HepG2 (cell line): ENCODE data around the gene SLC22A23. TPM values are rescaled to one million over a fixed set of nuclear protein-coding genes. Genes with fewer than 3 reads are reported as not detected.
A peak's percentile ranks its signal among the peaks of the same experiment; 100 is the strongest.

ENCODE experiments used
- ATF7 ChIP-seq, 2 experiments: fragments of 450-650 bp in 1 of 2; sonication (generic) in 1 of 2; formaldehyde crosslinking in 1 of 2; IDR thresholded peaks; 2 replicates each; pipeline versions ENCODE4 v1.4.0 to v1.6.1; 2016 to 2020; ENCODE audit warnings: antibody characterized with exemption in 1 of 2, mild to moderate bottlenecking in 1 of 2, missing genetic modification reagents in 1 of 2
- CAMTA2 ChIP-seq: sonication (generic); formaldehyde crosslinking; IDR thresholded peaks from 2 replicates; pipeline ENCODE4 v1.4.0; 2020; ENCODE audit warnings: mild to moderate bottlenecking, missing genetic modification reagents, borderline replicate concordance
- EEA1 ChIP-seq: sonication (generic); formaldehyde crosslinking; IDR thresholded peaks from 2 replicates; pipeline ENCODE4 v1.5.1; 2020; ENCODE audit warnings: mild to moderate bottlenecking, missing genetic modification reagents, borderline replicate concordance
- KLF13 ChIP-seq: sonication (generic); formaldehyde crosslinking; IDR thresholded peaks from 2 replicates; pipeline ENCODE4 v1.4.0; 2020; ENCODE audit warnings: mild to moderate bottlenecking, missing genetic modification reagents
- PITX1 ChIP-seq: sonication (generic); formaldehyde crosslinking; IDR thresholded peaks from 2 replicates; pipeline ENCODE4 v1.5.1; 2020; ENCODE audit warnings: mild to moderate bottlenecking, missing genetic modification reagents
- PRMT3 ChIP-seq: sonication (generic); formaldehyde crosslinking; IDR thresholded peaks from 2 replicates; pipeline ENCODE4 v1.8.1; 2022; ENCODE audit warnings: low read depth, mild to moderate bottlenecking, moderate library complexity, missing genetic modification reagents, borderline replicate concordance
- SPEN ChIP-seq: sonication (generic); formaldehyde crosslinking; IDR thresholded peaks from 2 replicates; pipeline ENCODE4 v1.5.1; 2020; ENCODE audit warnings: low read depth, mild to moderate bottlenecking, missing genetic modification reagents
- TOE1 ChIP-seq: sonication (generic); formaldehyde crosslinking; IDR thresholded peaks from 2 replicates; pipeline ENCODE4 v1.4.0; 2020; ENCODE audit warnings: mild to moderate bottlenecking, missing genetic modification reagents
- ZFP62 ChIP-seq: sonication (generic); formaldehyde crosslinking; IDR thresholded peaks from 2 replicates; pipeline ENCODE4 v1.4.0; 2020; ENCODE audit warnings: missing genetic modification reagents
- ZNF317 ChIP-seq: sonication (generic); formaldehyde crosslinking; IDR thresholded peaks from 2 replicates; pipeline ENCODE4 v1.5.0; 2020; ENCODE audit warnings: mild to moderate bottlenecking, missing genetic modification reagents
- ZNF407 ChIP-seq: sonication (generic); formaldehyde crosslinking; IDR thresholded peaks from one replicate; pipeline ENCODE4 v1.5.1; 2020; ENCODE audit warnings: mild to moderate bottlenecking, missing genetic modification reagents; ENCODE audit errors: not compliant biosample characterization
- ZNF460 ChIP-seq: sonication (generic); formaldehyde crosslinking; IDR thresholded peaks from 2 replicates; pipeline ENCODE4 v1.5.1; 2020; ENCODE audit warnings: missing genetic modification reagents, mild to moderate bottlenecking, borderline replicate concordance
- ZNF670 ChIP-seq: sonication (generic); formaldehyde crosslinking; IDR thresholded peaks from 2 replicates; pipeline ENCODE4 v1.8.0; 2022; ENCODE audit warnings: mild to moderate bottlenecking, missing genetic modification reagents, borderline replicate concordance
- ZNF747 ChIP-seq: sonication (generic); formaldehyde crosslinking; IDR thresholded peaks from 2 replicates; pipeline ENCODE4 v1.8.1; 2023; ENCODE audit warnings: missing genetic modification reagents, mild to moderate bottlenecking, borderline replicate concordance
- ZNF782 ChIP-seq: sonication (generic); formaldehyde crosslinking; IDR thresholded peaks from 2 replicates; pipeline ENCODE4 v1.4.0; 2020; ENCODE audit warnings: missing genetic modification reagents, mild to moderate bottlenecking, borderline replicate concordance
- polyA plus RNA-seq, 8 experiments: library from polyadenylated mRNA; depleted of rRNA in 3 of 8; stranded (reverse) in 7 of 8; unstranded in 1 of 8; fragments of >200 nt; fragmentation: Illumina TruSeq in 4 of 8; extraction: Trizol in 4 of 8; gene quantifications; 2 replicates each; pipeline versions ENCODE4 v1.2.1 to v1.2.3, GENCODE V29; 2011 to 2016; ENCODE audit warnings: low read depth in 4 of 8, missing spikeins in 1 of 8, mixed read lengths in 1 of 8; ENCODE audit not compliant: insufficient read depth in 1 of 8
- total RNA-seq, 5 experiments: library from RNA; depleted of rRNA; stranded (reverse); fragments of >200 nt; fragmentation: Illumina TruSeq; extraction: Trizol; gene quantifications; 2 replicates each; pipeline ENCODE4 v1.2.3, GENCODE V29; 2016; ENCODE audit warnings: low read depth in 1 of 5
- TF ChIP-seq, protein P1 (sequence below): IDR thresholded peaks from 2 replicates; pipeline ENCODE4 v1.6.1; 2016; ENCODE audit warnings: mild to moderate bottlenecking
- TF ChIP-seq, protein P2 (sequence below): sonication (generic); formaldehyde crosslinking; IDR thresholded peaks from 2 replicates; pipeline ENCODE4 v1.9.0; 2021; ENCODE audit warnings: missing genetic modification reagents, borderline replicate concordance

The SLC22A23 gene
- total and polyA plus RNA-seq, 2 of the 13 experiments (the other 11 are each of a cell fraction or from before 2014, with no cell fraction given), result 11.8 to 17.5 TPM

DNA sequence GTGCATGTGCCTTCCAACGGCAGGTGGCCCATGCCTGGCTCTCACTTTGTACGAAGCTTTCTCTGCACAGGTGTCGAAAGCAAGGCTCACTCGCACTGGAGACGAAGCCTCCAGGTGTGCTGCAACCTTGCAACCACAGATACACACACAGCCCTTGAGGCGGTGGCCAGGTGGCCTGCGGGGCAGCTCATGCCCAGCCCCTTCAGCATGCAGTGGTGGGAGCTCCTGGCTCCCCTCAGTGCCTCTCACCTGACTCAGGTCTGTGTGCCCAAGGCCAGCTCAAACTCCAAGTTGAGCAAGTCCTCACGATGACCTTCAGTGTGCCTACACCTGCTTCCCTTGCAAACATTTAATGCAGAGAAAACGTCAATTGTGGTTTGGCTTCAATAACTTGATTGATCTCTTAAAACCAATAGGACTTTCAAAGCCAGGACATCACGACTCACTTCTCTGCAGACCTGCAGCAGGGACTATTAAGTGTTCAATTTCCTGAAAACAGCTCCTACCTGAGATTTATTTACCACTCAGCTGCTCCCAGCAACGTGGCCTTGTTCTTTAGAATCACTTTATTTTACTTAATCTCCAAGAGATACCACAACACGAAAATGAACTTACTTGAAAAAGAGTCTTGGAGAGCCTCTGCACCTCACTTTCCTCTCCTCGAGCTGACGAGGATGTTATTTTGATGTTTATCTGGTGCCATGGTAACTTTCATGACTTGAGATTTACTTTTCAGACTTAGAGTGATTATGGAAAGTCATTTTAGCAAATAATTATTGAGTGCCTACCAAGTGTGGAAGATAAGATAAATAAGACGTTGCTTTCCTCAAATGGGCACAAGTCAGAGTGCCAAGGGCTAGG lies 86.3 kb downstream of the SLC22A23 start (continued):
- TF ChIP-seq PRMT3 (CRISPR knock-in tag), result peak; percentile 88; the same call in 1 of the 2 replicates
- no peak for TF ChIP-seq ZNF460 (CRISPR knock-in tag)
- 0 out of 2 replicates have a peak, but pooled peaks have one; percentile 39 for TF ChIP-seq ZNF670 (CRISPR knock-in tag)
- 0 out of 2 replicates have a peak, but pooled peaks have one; percentile 61 for TF ChIP-seq TOE1 (CRISPR knock-in tag)
- peak; percentile 57; the same call in 1 of the 2 replicates for TF ChIP-seq EEA1 (CRISPR knock-in tag)
- peak; percentile 89; the same call in 1 of the 2 replicates for TF ChIP-seq ZNF747
- TF ChIP-seq SPEN, result peak; percentile 86; the same call in 1 of the 2 replicates
- TF ChIP-seq ZFP62 (CRISPR knock-in tag), result no peak
- TF ChIP-seq PITX1, result peak; percentile 95
- TF ChIP-seq ATF7 (IDR thresholded peaks at IDR 0.05), result no peak
- TF ChIP-seq ATF7 (CRISPR knock-in tag; IDR thresholded peaks at IDR 0.05), result peak; percentile 73
- no peak for TF ChIP-seq KLF13 (CRISPR knock-in tag)
- TF ChIP-seq CAMTA2 (CRISPR knock-in tag), result no peak
- no peak; the same call in 1 of the 2 replicates for TF ChIP-seq ZNF782 (CRISPR knock-in tag)
- TF ChIP-seq, protein P1, sequence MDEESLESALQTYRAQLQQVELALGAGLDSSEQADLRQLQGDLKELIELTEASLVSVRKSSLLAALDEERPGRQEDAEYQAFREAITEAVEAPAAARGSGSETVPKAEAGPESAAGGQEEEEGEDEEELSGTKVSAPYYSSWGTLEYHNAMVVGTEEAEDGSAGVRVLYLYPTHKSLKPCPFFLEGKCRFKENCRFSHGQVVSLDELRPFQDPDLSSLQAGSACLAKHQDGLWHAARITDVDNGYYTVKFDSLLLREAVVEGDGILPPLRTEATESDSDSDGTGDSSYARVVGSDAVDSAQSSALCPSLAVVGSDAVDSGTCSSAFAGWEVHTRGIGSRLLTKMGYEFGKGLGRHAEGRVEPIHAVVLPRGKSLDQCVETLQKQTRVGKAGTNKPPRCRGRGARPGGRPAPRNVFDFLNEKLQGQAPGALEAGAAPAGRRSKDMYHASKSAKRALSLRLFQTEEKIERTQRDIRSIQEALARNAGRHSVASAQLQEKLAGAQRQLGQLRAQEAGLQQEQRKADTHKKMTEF (CRISPR knock-in tag), result peak; percentile 95
- TF ChIP-seq ZNF317 (CRISPR knock-in tag), result peak; percentile 77
- TF ChIP-seq ZNF407 (CRISPR knock-in tag), result no peak
- TF ChIP-seq, protein P2, sequence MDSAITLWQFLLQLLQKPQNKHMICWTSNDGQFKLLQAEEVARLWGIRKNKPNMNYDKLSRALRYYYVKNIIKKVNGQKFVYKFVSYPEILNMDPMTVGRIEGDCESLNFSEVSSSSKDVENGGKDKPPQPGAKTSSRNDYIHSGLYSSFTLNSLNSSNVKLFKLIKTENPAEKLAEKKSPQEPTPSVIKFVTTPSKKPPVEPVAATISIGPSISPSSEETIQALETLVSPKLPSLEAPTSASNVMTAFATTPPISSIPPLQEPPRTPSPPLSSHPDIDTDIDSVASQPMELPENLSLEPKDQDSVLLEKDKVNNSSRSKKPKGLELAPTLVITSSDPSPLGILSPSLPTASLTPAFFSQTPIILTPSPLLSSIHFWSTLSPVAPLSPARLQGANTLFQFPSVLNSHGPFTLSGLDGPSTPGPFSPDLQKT (CRISPR knock-in tag), result no peak
